Hepatocyte (in vitro differentiated cells): ENCODE measurements around the gene CCDC102A. TPM values are rescaled to one million over a fixed set of nuclear protein-coding genes. Genes with fewer than 3 reads are reported as not detected.

Experiments
- DNase-seq: peaks from one replicate; pipeline ENCODE4 v3.0.0-alpha.2; 2016; ENCODE audit warnings: low spot score
- H2AFZ ChIP-seq: fragments of 200-600 bp; sonication (generic); 2 replicates; pipeline ENCODE4 v1.6.0; 2016; ENCODE audit warnings: antibody characterized with exemption, mild to moderate bottlenecking
- H3K27ac ChIP-seq: fragments of 200-600 bp; sonication (generic); 2 replicates; pipeline ENCODE4 v1.5.1; 2016; ENCODE audit warnings: mild to moderate bottlenecking
- H3K27me3 ChIP-seq: fragments of 200-600 bp; sonication (generic); 2 replicates; pipeline ENCODE4 v1.6.1; 2016
- H3K36me3 ChIP-seq: fragments of 200-600 bp; sonication (generic); replicated peaks from 2 replicates; pipeline ENCODE4 v1.5.1; 2016; ENCODE audit warnings: low read depth; ENCODE audit not compliant: insufficient read depth
- H3K4me1 ChIP-seq: fragments of 200-600 bp; sonication (generic); 2 replicates; pipeline ENCODE4 v1.5.1; 2016; ENCODE audit warnings: mild to moderate bottlenecking, moderate library complexity; ENCODE audit not compliant: insufficient read depth
- H3K4me2 ChIP-seq: fragments of 200-600 bp; sonication (generic); 2 replicates; pipeline ENCODE4 v1.6.0; 2016
- H3K4me3 ChIP-seq: fragments of 200-600 bp; sonication (generic); 2 replicates; pipeline ENCODE4 v1.5.1; 2016; ENCODE audit warnings: mild to moderate bottlenecking
- H3K79me2 ChIP-seq: fragments of 200-600 bp; sonication (generic); 2 replicates; pipeline ENCODE4 v1.6.0; 2017; ENCODE audit warnings: mild to moderate bottlenecking
- H3K9me2 ChIP-seq: fragments of 200-600 bp; sonication (generic); replicated peaks from 2 replicates; pipeline ENCODE4 v1.6.0; 2017; ENCODE audit warnings: mild to moderate bottlenecking; ENCODE audit not compliant: insufficient read depth
- H3K9me3 ChIP-seq: fragments of 200-600 bp; sonication (generic); 2 replicates; pipeline ENCODE4 v1.5.1; 2016; ENCODE audit warnings: low read depth, mild to moderate bottlenecking
- H4K20me1 ChIP-seq: fragments of 200-600 bp; sonication (generic); 2 replicates; pipeline ENCODE4 v1.6.0; 2016; ENCODE audit warnings: mild to moderate bottlenecking; ENCODE audit not compliant: insufficient read depth, poor library complexity, severe bottlenecking
- EZH2 ChIP-seq: fragments of 200-600 bp; sonication (generic); IDR thresholded peaks from 2 replicates; pipeline ENCODE4 v1.6.1; 2016; ENCODE audit warnings: antibody characterized with exemption, mild to moderate bottlenecking, borderline replicate concordance
- EZH2phosphoT487 ChIP-seq: fragments of 200-600 bp; sonication (generic); IDR thresholded peaks from one replicate; pipeline ENCODE4 v1.6.1; 2018; ENCODE audit warnings: antibody characterized with exemption, mild to moderate bottlenecking, low read depth, moderate library complexity; ENCODE audit not compliant: unreplicated experiment, severe bottlenecking
- WGBS: methylation state at CpG from one replicate; pipeline ENCODE4 v1.1.6; 2016; ENCODE audit warnings: low lambda C conversion rate; ENCODE audit errors: missing lambda C conversion rate; 5-methylcytosine and 5-hydroxymethylcytosine counted together
- polyA plus RNA-seq: library from polyadenylated mRNA; unstranded; fragments of >200 nt; fragmentation: Nextera tagmentation; extraction: Ambion mirVana; gene quantifications from 2 replicates; pipeline ENCODE4 v1.2.1, GENCODE V29; 2016
- total RNA-seq: library from RNA; depleted of rRNA; stranded (reverse); fragments of >200 nt; gene quantifications from 2 replicates; pipeline ENCODE4 v1.2.3, GENCODE V29; 2014
- TF ChIP-seq, protein P1 (sequence below): fragments of 200-600 bp; sonication (generic); IDR thresholded peaks from 2 replicates; pipeline ENCODE4 v1.5.1; 2016; ENCODE audit warnings: antibody characterized with exemption, mild to moderate bottlenecking; ENCODE audit not compliant: poor library complexity

Gene CCDC102A
- total and polyA plus RNA-seq, 2 experiments from 2014 or later, result 11.4 to 17.2 TPM

DNA sequence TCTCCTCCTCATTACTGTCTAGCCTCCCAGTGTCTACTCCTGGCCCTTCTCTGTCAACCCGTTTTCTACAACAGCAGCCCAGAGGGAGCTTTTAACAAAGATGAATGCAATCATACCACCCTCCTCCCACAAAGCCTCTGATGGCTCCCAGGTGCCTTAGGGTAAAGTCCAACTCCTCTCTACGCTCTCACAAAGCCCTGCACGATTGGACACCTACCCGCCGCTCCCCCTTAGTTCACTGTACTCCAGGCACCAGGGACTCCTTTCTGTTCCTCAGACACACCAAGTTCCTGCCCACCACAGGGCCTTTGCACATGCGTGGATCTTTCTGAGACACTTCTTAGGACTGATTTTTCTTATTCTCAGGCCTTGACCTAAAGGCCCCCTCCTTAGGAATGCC is 17.4 kb downstream of the CCDC102A start:
- Histone ChIP-seq H3K27me3 (no peaks in the 10 kb centered on the region), H3K79me2 (no peaks in the 10 kb centered on the region), H3K4me2 (no peak overlapping the region), H2AFZ (no peak overlapping the region), H3K9me2 (no peaks in the 10 kb centered on the region), H3K27ac (no peak overlapping the region), H3K9me3 (no peaks in the 10 kb centered on the region), H4K20me1 (no peaks in the 10 kb centered on the region), H3K4me1 (peaks cover 14% of the 10 kb centered on the region), H3K36me3 (no peaks in the 10 kb centered on the region), H3K4me3 (no peak overlapping the region)
- WGBS, result 73% methylated on average over 6 of the region's 6 CpGs
- DNase-seq, result no peak
- TF ChIP-seq, protein P1, sequence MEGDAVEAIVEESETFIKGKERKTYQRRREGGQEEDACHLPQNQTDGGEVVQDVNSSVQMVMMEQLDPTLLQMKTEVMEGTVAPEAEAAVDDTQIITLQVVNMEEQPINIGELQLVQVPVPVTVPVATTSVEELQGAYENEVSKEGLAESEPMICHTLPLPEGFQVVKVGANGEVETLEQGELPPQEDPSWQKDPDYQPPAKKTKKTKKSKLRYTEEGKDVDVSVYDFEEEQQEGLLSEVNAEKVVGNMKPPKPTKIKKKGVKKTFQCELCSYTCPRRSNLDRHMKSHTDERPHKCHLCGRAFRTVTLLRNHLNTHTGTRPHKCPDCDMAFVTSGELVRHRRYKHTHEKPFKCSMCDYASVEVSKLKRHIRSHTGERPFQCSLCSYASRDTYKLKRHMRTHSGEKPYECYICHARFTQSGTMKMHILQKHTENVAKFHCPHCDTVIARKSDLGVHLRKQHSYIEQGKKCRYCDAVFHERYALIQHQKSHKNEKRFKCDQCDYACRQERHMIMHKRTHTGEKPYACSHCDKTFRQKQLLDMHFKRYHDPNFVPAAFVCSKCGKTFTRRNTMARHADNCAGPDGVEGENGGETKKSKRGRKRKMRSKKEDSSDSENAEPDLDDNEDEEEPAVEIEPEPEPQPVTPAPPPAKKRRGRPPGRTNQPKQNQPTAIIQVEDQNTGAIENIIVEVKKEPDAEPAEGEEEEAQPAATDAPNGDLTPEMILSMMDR, result no peak
- TF ChIP-seq EZH2, result no peak
- TF ChIP-seq EZH2phosphoT487, result no peak

DNA sequence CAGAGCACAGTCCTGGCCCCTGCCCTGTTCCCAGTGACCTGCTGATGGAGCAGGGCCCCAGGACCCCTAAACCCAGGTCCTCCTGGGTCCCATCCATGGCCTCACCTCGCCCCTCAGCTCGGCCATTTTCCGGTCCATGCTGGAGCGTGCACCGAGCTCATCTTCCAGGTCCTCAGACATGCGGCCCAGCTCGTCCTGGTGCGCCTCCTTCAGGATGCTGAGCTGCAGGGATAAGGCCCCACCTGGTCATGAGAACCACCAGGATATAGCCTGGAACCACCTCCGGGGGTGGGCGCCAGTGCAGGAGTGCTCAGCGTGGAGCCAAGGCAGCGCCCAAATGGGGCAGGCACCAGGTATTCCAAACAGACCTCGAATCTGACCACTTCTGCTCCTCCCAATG is 17.9 kb downstream of the CCDC102A start:
- Histone ChIP-seq H3K27me3 (no peaks in the 10 kb centered on the region), H3K9me2 (no peaks in the 10 kb centered on the region), H3K79me2 (no peaks in the 10 kb centered on the region), H4K20me1 (no peaks in the 10 kb centered on the region), H3K4me3 (no peak overlapping the region), H2AFZ (no peak overlapping the region), H3K4me2 (no peak overlapping the region), H3K36me3 (no peaks in the 10 kb centered on the region), H3K27ac (no peak overlapping the region), H3K4me1 (peaks cover 18% of the 10 kb centered on the region), H3K9me3 (no peaks in the 10 kb centered on the region)
- TF ChIP-seq EZH2 (no peak), EZH2phosphoT487 (no peak)
- TF ChIP-seq, protein P1, result no peak
- no peak for DNase-seq
- 95% methylated on average over 13 of the region's 13 CpGs for WGBS

DNA sequence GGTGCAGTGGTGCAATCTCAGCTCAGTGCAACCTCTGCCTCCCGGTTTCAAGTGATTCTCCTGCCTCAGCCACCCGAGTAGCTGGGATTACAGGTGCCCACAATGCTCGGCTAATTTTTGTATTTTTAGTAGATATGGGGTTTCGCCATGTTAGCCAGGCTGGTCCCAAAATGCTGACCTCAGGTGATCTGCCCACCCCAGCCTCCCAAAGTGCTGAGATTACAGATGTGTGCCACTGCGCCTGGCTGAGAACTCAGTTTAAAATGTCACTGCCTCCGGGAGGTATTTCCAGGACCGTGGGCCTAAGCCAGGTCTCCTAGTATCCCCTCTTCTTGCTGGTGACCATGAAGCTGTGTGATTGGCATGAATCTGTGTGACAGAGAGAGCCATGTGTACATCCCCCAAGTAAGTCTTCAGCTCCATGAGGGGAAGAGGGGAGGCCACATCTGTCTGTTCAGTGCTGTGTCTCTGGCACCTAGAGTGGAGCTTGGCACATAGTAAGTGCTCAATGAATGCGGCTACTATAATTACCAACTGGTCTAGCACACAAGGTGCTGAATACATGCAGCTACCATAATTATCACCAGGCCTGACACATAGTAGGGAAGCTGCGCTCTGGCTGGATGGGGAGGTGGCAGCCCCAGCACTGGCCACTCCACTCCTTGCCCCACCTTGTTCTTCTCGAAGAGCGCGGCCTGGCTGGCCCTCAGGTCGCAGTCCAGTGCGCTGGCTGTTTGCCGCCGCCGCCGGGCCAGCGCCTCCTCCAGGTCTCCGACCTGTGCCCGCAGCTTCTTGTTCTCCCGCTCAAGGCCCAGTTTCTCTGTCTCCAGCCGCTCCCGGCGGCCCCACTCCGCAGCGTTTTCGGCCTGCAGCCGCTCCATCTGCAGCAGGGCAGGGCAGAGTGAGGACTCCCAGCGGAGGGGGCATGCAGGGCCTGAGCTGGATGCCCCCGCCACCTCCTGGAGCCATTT is 18.7 kb downstream of the CCDC102A start:
- no peaks in the 10 kb centered on the region for H3K27me3 ChIP-seq
- no peaks in the 10 kb centered on the region for H3K36me3 ChIP-seq
- no peaks in the 10 kb centered on the region for H4K20me1 ChIP-seq
- TF ChIP-seq, protein P1, result no peak
- TF ChIP-seq EZH2phosphoT487 (no peak), EZH2 (no peak)
- H3K4me1 ChIP-seq, result peaks cover 26% of the 10 kb centered on the region
- H3K4me3 ChIP-seq, result no peak overlapping the region
- no peak overlapping the region for H3K27ac ChIP-seq
- H3K79me2 ChIP-seq, result no peaks in the 10 kb centered on the region
- H3K9me3 ChIP-seq, result no peaks in the 10 kb centered on the region
- H3K4me2 ChIP-seq, result no peak overlapping the region
- WGBS, result 96% methylated on average over 31 of the region's 31 CpGs
- DNase-seq, result no peak
- H2AFZ ChIP-seq, result no peak overlapping the region
- no peaks in the 10 kb centered on the region for H3K9me2 ChIP-seq
